ENCODE data around the gene HPX.

GRCh38 chr11:6485661-6486060, 44.9 kb upstream of the HPX start:
- no peak for TF ChIP-seq POLR2A (IDR thresholded peaks at IDR 0.05; ENCODE audit: low read depth, low read length)
- TF ChIP-seq POLR2AphosphoS5 (IDR thresholded peaks at IDR 0.05; ENCODE audit: low read depth, low read length): no peak
- TF ChIP-seq POU2F2 (IDR thresholded peaks at IDR 0.05; ENCODE audit: low read depth, low read length): no peak
- no peak for TF ChIP-seq TAF1 (IDR thresholded peaks at IDR 0.05; ENCODE audit: low read depth, low read length)
- TF ChIP-seq SPI1 (IDR thresholded peaks at IDR 0.05; ENCODE audit: low read depth, low read length): no peak
- TF ChIP-seq PAX5 (IDR thresholded peaks at IDR 0.05; ENCODE audit: insufficient read depth, low read length, severe bottlenecking): no peak
